ENCODE measurements around the gene ACSF3. TPM values are rescaled to one million over a fixed set of nuclear protein-coding genes. Genes with fewer than 3 reads are reported as not detected.

ACSF3 gene
- total RNA-seq, 2 experiments from 2014 or later, result 44.4 to 45.3 TPM

DNA sequence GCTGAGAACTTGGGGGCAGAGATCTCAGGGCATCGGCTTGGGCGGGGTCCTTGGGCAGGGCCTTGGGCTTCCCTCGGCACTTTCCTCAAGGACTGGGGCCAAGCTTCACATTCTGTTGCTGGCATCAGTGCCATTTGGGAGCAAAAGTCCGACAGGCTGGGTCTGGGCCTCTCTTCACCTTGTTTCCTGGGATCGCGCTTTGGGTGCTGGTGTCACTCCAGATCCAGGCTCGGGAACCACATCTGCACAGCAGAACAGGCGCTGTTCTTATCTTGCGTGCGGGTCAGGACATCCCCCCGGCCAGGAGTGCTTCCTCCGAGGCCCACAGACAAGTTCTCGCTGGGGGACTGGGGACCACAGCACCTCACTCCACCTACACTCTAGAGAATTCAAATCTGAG lies 46.7 kb downstream of the ACSF3 start:
- CTCF ChIA-PET, result no interaction called here
- H3K9me3 Mint-ChIP-seq, result no peaks in the 10 kb centered on the region

GRCh38 chr16:89140981-89141883 lies 47.6 kb downstream of the ACSF3 start:
- Mint-ChIP-seq H3K4me3 (no peak overlapping the region), H3K9me3 (no peaks in the 10 kb centered on the region), H3K27me3 (no peaks in the 10 kb centered on the region), H3K27ac (no peak overlapping the region), H3K4me1 (no peaks in the 10 kb centered on the region), H3K36me3 (ENCODE audit: low read depth) (peaks cover 10% of the 10 kb centered on the region)
- DNase-seq, result no peak
- ChIA-PET CTCF (no interaction called here), POLR2A (no interaction called here)

More for the DNA sequence above, 46.7 kb downstream of the ACSF3 start:
- Mint-ChIP-seq H3K4me3 (no peak overlapping the region), H3K27me3 (no peaks in the 10 kb centered on the region), H3K36me3 (ENCODE audit: low read depth) (peaks cover 7% of the 10 kb centered on the region), H3K27ac (no peak overlapping the region), H3K4me1 (no peaks in the 10 kb centered on the region)
- POLR2A ChIA-PET, result no interaction called here
- DNase-seq, result no peak

- no peak for DNase-seq
- Mint-ChIP-seq H3K27ac (no peak overlapping the region), H3K9me3 (no peaks in the 10 kb centered on the region), H3K4me1 (no peaks in the 10 kb centered on the region), H3K36me3 (ENCODE audit: low read depth) (peaks cover 15% of the 10 kb centered on the region), H3K4me3 (no peak overlapping the region), H3K27me3 (no peaks in the 10 kb centered on the region)
- ChIA-PET CTCF (no interaction called here), POLR2A (no interaction called here)
These were observed 48.2 kb downstream of the ACSF3 start for GRCh38 chr16:89141884-89142267.

GRCh38 chr16:89142474-89143195 lies 49.0 kb downstream of the ACSF3 start:
- H3K9me3 Mint-ChIP-seq, result no peaks in the 10 kb centered on the region
- H3K27ac Mint-ChIP-seq, result no peak overlapping the region
- POLR2A ChIA-PET, result no interaction called here
- H3K4me3 Mint-ChIP-seq, result no peak overlapping the region
- DNase-seq, result no peak
- CTCF ChIA-PET, result no interaction called here
- no peaks in the 10 kb centered on the region for H3K27me3 Mint-ChIP-seq
- H3K4me1 Mint-ChIP-seq, result no peaks in the 10 kb centered on the region
- peaks cover 19% of the 10 kb centered on the region for H3K36me3 Mint-ChIP-seq (ENCODE audit: low read depth)

GRCh38 chr16:89143201-89143741 lies 49.6 kb downstream of the ACSF3 start:
- Mint-ChIP-seq H3K36me3 (ENCODE audit: low read depth) (peaks cover 22% of the 10 kb centered on the region), H3K27me3 (no peaks in the 10 kb centered on the region), H3K27ac (no peak overlapping the region), H3K4me3 (no peak overlapping the region), H3K9me3 (no peaks in the 10 kb centered on the region), H3K4me1 (no peaks in the 10 kb centered on the region)
- no peak for DNase-seq
- ChIA-PET POLR2A (no interaction called here), CTCF (no interaction called here)

- ChIA-PET POLR2A (no interaction called here), CTCF (no interaction called here)
- H3K4me1 Mint-ChIP-seq, result no peaks in the 10 kb centered on the region
- peaks cover 30% of the 10 kb centered on the region for H3K36me3 Mint-ChIP-seq (ENCODE audit: low read depth)
- H3K27me3 Mint-ChIP-seq, result no peaks in the 10 kb centered on the region
- H3K27ac Mint-ChIP-seq, result no peak overlapping the region
- no peak for DNase-seq
- H3K9me3 Mint-ChIP-seq, result peaks cover under 1% of the 10 kb centered on the region
- no peak overlapping the region for H3K4me3 Mint-ChIP-seq
These were observed 50.4 kb downstream of the ACSF3 start for GRCh38 chr16:89143911-89144675.

GRCh38 chr16:89144681-89145080 lies 51.0 kb downstream of the ACSF3 start:
- H3K27ac Mint-ChIP-seq, result no peak overlapping the region
- ChIA-PET CTCF (no interaction called here), POLR2A (no interaction called here)
- H3K27me3 Mint-ChIP-seq, result no peaks in the 10 kb centered on the region
- H3K9me3 Mint-ChIP-seq, result peaks cover 5% of the 10 kb centered on the region
- DNase-seq, result no peak
- no peak overlapping the region for H3K4me3 Mint-ChIP-seq
- H3K36me3 Mint-ChIP-seq (ENCODE audit: low read depth), result peaks cover 36% of the 10 kb centered on the region
- no peaks in the 10 kb centered on the region for H3K4me1 Mint-ChIP-seq

GRCh38 chr16:89145406-89146161 lies 51.9 kb downstream of the ACSF3 start:
- Mint-ChIP-seq H3K27me3 (no peaks in the 10 kb centered on the region), H3K9me3 (peaks cover 5% of the 10 kb centered on the region), H3K27ac (no peak overlapping the region), H3K4me1 (no peaks in the 10 kb centered on the region), H3K4me3 (no peak overlapping the region), H3K36me3 (ENCODE audit: low read depth) (peaks cover 43% of the 10 kb centered on the region)
- no peak for DNase-seq
- POLR2A ChIA-PET, result no interaction called here
- CTCF ChIA-PET, result no interaction called here

- no peak overlapping the region for H3K4me3 Mint-ChIP-seq
- H3K27ac Mint-ChIP-seq, result no peak overlapping the region
- no peaks in the 10 kb centered on the region for H3K27me3 Mint-ChIP-seq
- no peak for DNase-seq
- peaks cover 5% of the 10 kb centered on the region for H3K9me3 Mint-ChIP-seq
- POLR2A ChIA-PET, result no interaction called here
- H3K4me1 Mint-ChIP-seq, result no peaks in the 10 kb centered on the region
- CTCF ChIA-PET, result no interaction called here
- peaks cover 50% of the 10 kb centered on the region for H3K36me3 Mint-ChIP-seq (ENCODE audit: low read depth)
These were observed 52.8 kb downstream of the ACSF3 start for GRCh38 chr16:89146211-89147005.

DNA sequence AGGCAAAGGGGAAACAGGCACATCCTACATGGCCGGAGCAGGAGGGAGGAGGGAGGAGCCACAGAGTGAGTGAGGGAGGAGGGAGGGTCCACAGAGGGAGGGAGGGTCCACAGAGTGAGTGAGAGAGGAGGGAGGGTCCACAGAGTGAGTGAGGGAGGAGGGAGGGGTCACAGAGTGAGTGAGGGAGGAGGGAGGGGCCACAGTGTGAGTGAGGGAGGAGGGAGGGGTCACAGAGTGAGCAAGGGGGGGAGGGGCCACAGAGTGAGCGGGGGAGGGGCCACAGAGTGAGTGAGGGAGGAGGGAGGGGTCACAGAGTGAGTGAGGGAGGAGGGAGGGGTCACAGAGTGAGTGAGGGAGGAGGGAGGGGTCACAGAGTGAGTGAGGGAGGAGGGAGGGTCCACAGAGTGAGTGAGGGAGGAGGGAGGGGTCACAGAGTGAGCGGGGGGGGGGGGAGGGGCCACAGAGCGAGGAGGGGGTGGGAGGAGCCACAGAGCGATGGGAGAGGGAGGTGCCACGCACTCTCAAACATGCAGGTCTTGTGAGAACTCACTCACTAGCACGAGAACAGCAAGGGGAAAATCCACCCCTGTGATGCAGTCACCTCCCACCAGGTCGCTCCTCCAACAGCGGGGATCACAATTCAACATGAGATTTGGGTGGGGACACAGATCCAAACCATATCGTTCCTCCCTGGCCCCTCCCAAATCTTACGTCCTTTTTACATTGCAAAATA lies 53.6 kb downstream of the ACSF3 start:
- Mint-ChIP-seq H3K27me3 (no peaks in the 10 kb centered on the region), H3K36me3 (ENCODE audit: low read depth) (peaks cover 54% of the 10 kb centered on the region), H3K4me1 (no peaks in the 10 kb centered on the region), H3K27ac (no peak overlapping the region), H3K9me3 (peaks cover 5% of the 10 kb centered on the region), H3K4me3 (no peak overlapping the region)
- CTCF ChIA-PET, result no interaction called here
- POLR2A ChIA-PET, result no interaction called here
- DNase-seq, result no peak

DNA sequence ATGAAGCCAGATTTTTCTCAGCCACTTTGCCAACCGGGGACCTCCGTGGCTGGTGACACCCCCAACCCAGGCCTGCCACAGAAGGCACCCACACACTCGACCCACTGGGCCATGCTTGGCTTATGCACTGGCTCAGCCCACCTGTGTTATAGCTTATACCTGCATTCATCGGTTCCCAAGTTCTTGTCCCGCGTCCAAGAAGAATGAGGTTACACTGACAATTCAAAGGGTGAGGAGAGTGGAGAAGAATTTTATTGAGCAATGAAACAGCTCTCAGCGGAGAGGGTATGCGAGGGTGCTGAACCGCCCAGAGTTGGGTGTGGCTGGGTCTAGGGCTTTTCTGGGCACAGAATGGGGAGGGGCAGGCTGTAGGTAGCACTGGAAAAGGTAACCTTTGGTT lies 55.7 kb downstream of the ACSF3 start:
- H3K36me3 Mint-ChIP-seq (ENCODE audit: low read depth), result peaks cover 54% of the 10 kb centered on the region
- no peak overlapping the region for H3K27ac Mint-ChIP-seq
- DNase-seq, result no peak
- H3K4me3 Mint-ChIP-seq, result no peak overlapping the region
- H3K9me3 Mint-ChIP-seq, result peaks cover 5% of the 10 kb centered on the region
- no peaks in the 10 kb centered on the region for H3K27me3 Mint-ChIP-seq
- ChIA-PET CTCF (no interaction called here), POLR2A (no interaction called here)
- no peaks in the 10 kb centered on the region for H3K4me1 Mint-ChIP-seq
